Keratinocyte (primary cell): Measurements from ENCODE around the gene DES. TPM values are rescaled to one million over a fixed set of nuclear protein-coding genes. Genes with fewer than 3 reads are reported as not detected.

Experiments used
- DNase-seq: peaks from one replicate; pipeline ENCODE4 v3.0.0-alpha.2; 2011; ENCODE audit warnings: low read depth, missing footprints, low spot score
- FAIRE-seq: peaks from 2 replicates; lab custom pipeline; 2011; peaks lifted over from hg19 to GRCh38; lab: Jason Lieb, UNC
- H2AFZ ChIP-seq: 2 replicates; pipeline ENCODE4 v1.6.0; 2012; ENCODE audit warnings: low read length, control low read depth, inconsistent platforms; ENCODE audit not compliant: control insufficient read depth
- H3K27ac ChIP-seq: 2 replicates; pipeline ENCODE4 v1.5.1; 2011; ENCODE audit warnings: low read length; ENCODE audit not compliant: control insufficient read depth, insufficient read depth
- H3K27me3 ChIP-seq: 3 replicates; pipeline ENCODE4 v1.6.0; 2011; ENCODE audit warnings: low read length; ENCODE audit not compliant: control insufficient read depth, insufficient read depth; ENCODE audit errors: extremely low read depth
- H3K36me3 ChIP-seq, 2 experiments: 2 replicates in 1 of 2; 3 replicates in 1 of 2; pipeline ENCODE4 v1.5.1; 2011; ENCODE audit warnings: low read length in 2 of 2, mild to moderate bottlenecking in 1 of 2; ENCODE audit not compliant: control insufficient read depth in 2 of 2, insufficient read depth in 2 of 2; ENCODE audit errors: extremely low read depth in 1 of 2
- H3K4me1 ChIP-seq: 3 replicates; pipeline ENCODE4 v1.5.1; 2011; ENCODE audit warnings: low read length; ENCODE audit not compliant: control insufficient read depth, insufficient read depth; ENCODE audit errors: extremely low read depth
- H3K4me2 ChIP-seq: 3 replicates; pipeline ENCODE4 v1.6.0; 2011; ENCODE audit warnings: low read depth, low read length; ENCODE audit not compliant: control insufficient read depth, insufficient read depth; ENCODE audit errors: extremely low read depth
- H3K4me3 ChIP-seq, 3 experiments: fragments of 200-600 bp in 1 of 3; sonication (generic) in 1 of 3; 2 replicates in 2 of 3; 3 replicates in 1 of 3; pipeline ENCODE4 v1.5.1; 2011 to 2016; ENCODE audit warnings: low read length in 3 of 3, mild to moderate bottlenecking in 3 of 3, control low read depth in 2 of 3, inconsistent platforms in 1 of 3, low read depth in 1 of 3, mixed read lengths in 1 of 3, mixed run types in 1 of 3, moderate library complexity in 1 of 3; ENCODE audit not compliant: control insufficient read depth in 2 of 3, insufficient read depth in 2 of 3; ENCODE audit errors: extremely low read depth in 1 of 3
- H3K79me2 ChIP-seq: 2 replicates; pipeline ENCODE4 v1.6.0; 2012; ENCODE audit warnings: low read length; ENCODE audit not compliant: control insufficient read depth, insufficient read depth
- H3K9ac ChIP-seq: 3 replicates; pipeline ENCODE4 v1.6.0; 2011; ENCODE audit warnings: low read length; ENCODE audit not compliant: control insufficient read depth, insufficient read depth; ENCODE audit errors: extremely low read depth
- H3K9me1 ChIP-seq: 3 replicates; pipeline ENCODE4 v1.6.0; 2011; ENCODE audit warnings: low read length; ENCODE audit not compliant: control insufficient read depth, insufficient read depth; ENCODE audit errors: extremely low read depth
- H3K9me3 ChIP-seq: 2 replicates; pipeline ENCODE4 v1.5.1; 2012; ENCODE audit warnings: low read depth, low read length; ENCODE audit not compliant: control insufficient read depth
- H4K20me1 ChIP-seq: 3 replicates; pipeline ENCODE4 v1.6.0; 2011; ENCODE audit warnings: low read length; ENCODE audit not compliant: control insufficient read depth, insufficient read depth; ENCODE audit errors: extremely low read depth
- CTCF ChIP-seq, 3 experiments: IDR thresholded peaks in 1 of 3; conservative IDR thresholded peaks in 1 of 3; optimal IDR thresholded peaks in 1 of 3; 2 replicates in 2 of 3; 3 replicates in 1 of 3; pipeline versions ENCODE3 to v1.5.1; 2011; ENCODE audit warnings: low read length in 3 of 3, mild to moderate bottlenecking in 3 of 3, moderate library complexity in 2 of 3, control low read depth in 1 of 3, inconsistent platforms in 1 of 3; ENCODE audit not compliant: insufficient read depth in 2 of 3; ENCODE audit errors: extremely low read depth in 1 of 3
- EZH2 ChIP-seq: IDR thresholded peaks from one replicate; pipeline ENCODE4 v1.6.1; 2012; ENCODE audit warnings: inconsistent platforms, mild to moderate bottlenecking, low read length, moderate library complexity
- dilution Hi-C: fragments of 300-500 bp; cut with MboI; formaldehyde crosslinking; loops from one replicate; pipeline ENCODE4 v1.7.0; 2020; ENCODE audit warnings: low sequenced_read_pairs; ENCODE audit not compliant: extremely low pct_ligation_motif_present
- polyA plus RNA-seq, 5 experiments: library from polyadenylated mRNA; depleted of rRNA in 3 of 5; stranded (reverse) in 3 of 5; stranded (forward) in 1 of 5; unstranded in 1 of 5; fragments of >200 nt; gene quantifications; 1 replicate in 1 of 5; 2 replicates in 3 of 5; 3 replicates in 1 of 5; pipeline versions ENCODE4 v1.2.1 to v1.2.3, GENCODE V29; 2011 to 2012; ENCODE audit warnings: missing spikeins in 2 of 5, low read depth in 1 of 5, low replicate concordance in 1 of 5

The DES gene
- polyA plus RNA-seq, 1 donor (not counting 4 experiments of a cell fraction or from before 2014, with no cell fraction given): not detected

GRCh38 chr2:219402665-219403515 lies 15.3 kb upstream of the DES start:
- H4K20me1 ChIP-seq: no peaks in the 10 kb centered on the region
- no peaks in the 10 kb centered on the region for H3K27me3 ChIP-seq
- peaks cover 3% of the 10 kb centered on the region for H3K4me1 ChIP-seq
- DNase-seq (no peak), FAIRE-seq (peak; percentile 83)
- no peaks in the 10 kb centered on the region for H3K9me3 ChIP-seq
- no peak overlapping the region for H3K9ac ChIP-seq
- no peak for TF ChIP-seq EZH2
- TF ChIP-seq CTCF (optimal IDR thresholded peaks at IDR 0.05 in 1 of 3, IDR thresholded peaks at IDR 0.05 in 1 of 3, conservative IDR thresholded peaks at IDR 0.05 in 1 of 3; ENCODE audit: extremely low read depth in 1 of 3, insufficient read depth in 2 of 3, low read length in 3 of 3): peak; percentile 83 to 94 (median 94)
- H3K9me1 ChIP-seq: no peaks in the 10 kb centered on the region
- no peak overlapping the region for H3K4me2 ChIP-seq
- H2AFZ ChIP-seq: no peak overlapping the region
- H3K79me2 ChIP-seq: no peaks in the 10 kb centered on the region
- dilution Hi-C loops: no loop called here
- H3K36me3 ChIP-seq: no peaks in the 10 kb centered on the region
- H3K27ac ChIP-seq: no peak overlapping the region
- no peak overlapping the region for H3K4me3 ChIP-seq

GRCh38 chr2:219403861-219404260 lies 14.3 kb upstream of the DES start:
- Histone ChIP-seq H3K9me1 (no peaks in the 10 kb centered on the region), H3K9ac (no peak overlapping the region), H3K4me2 (no peak overlapping the region), H3K27me3 (no peaks in the 10 kb centered on the region), H3K9me3 (no peaks in the 10 kb centered on the region), H3K79me2 (no peaks in the 10 kb centered on the region), H3K4me3 (no peak overlapping the region), H3K4me1 (peaks cover 3% of the 10 kb centered on the region), H3K27ac (no peak overlapping the region), H2AFZ (no peak overlapping the region), H4K20me1 (no peaks in the 10 kb centered on the region), H3K36me3 (no peaks in the 10 kb centered on the region)
- DNase-seq: no peak
- TF ChIP-seq EZH2 (no peak), CTCF (optimal IDR thresholded peaks at IDR 0.05 in 1 of 3, IDR thresholded peaks at IDR 0.05 in 1 of 3, conservative IDR thresholded peaks at IDR 0.05 in 1 of 3; ENCODE audit: extremely low read depth in 1 of 3, insufficient read depth in 2 of 3, low read length in 3 of 3) (no peak)
- dilution Hi-C loops: no loop called here
- FAIRE-seq: no peak
